GM23338 (cell line): ENCODE data around the gene FKBP5. TPM values are rescaled to one million over a fixed set of nuclear protein-coding genes. Genes with fewer than 3 reads are reported as not detected.

Experiments
- ATAC-seq: fragments of 200-7000 bp; cut with Tn5 transposase; 3 replicates; pipeline ENCODE4 v1.9.1; 2020
- DNase-seq: peaks from one replicate; pipeline ENCODE4 v3.0.0-alpha.2; 2015; ENCODE audit warnings: low spot score
- H2AFZ ChIP-seq: fragments of 200-600 bp; sonication (generic); 2 replicates; pipeline ENCODE4 v1.8.0; 2016; ENCODE audit warnings: antibody characterized with exemption, mild to moderate bottlenecking, moderate library complexity
- H3F3A ChIP-seq: fragments of 200-600 bp; sonication (generic); replicated peaks from 2 replicates; pipeline ENCODE4 v1.8.0; 2017; ENCODE audit warnings: antibody characterized with exemption, mixed run types, low read depth
- H3K27ac ChIP-seq: fragments of 200-600 bp; sonication (generic); 2 replicates; pipeline ENCODE4 v1.6.1; 2016; ENCODE audit warnings: low read depth
- H3K27me3 ChIP-seq: fragments of 200-600 bp; sonication (generic); 2 replicates; pipeline ENCODE4 v1.8.0; 2016; ENCODE audit warnings: mild to moderate bottlenecking, mixed run types, moderate library complexity; ENCODE audit not compliant: insufficient read depth
- H3K36me3 ChIP-seq: fragments of 200-600 bp; sonication (generic); 2 replicates; pipeline ENCODE4 v1.8.0; 2016; ENCODE audit warnings: mild to moderate bottlenecking; ENCODE audit not compliant: insufficient read depth
- H3K4me1 ChIP-seq: fragments of 200-600 bp; sonication (generic); 2 replicates; pipeline ENCODE4 v1.8.0; 2016; ENCODE audit warnings: mild to moderate bottlenecking, moderate library complexity; ENCODE audit not compliant: insufficient read depth
- H3K4me2 ChIP-seq: fragments of 200-600 bp; sonication (generic); 2 replicates; pipeline ENCODE4 v1.7.1; 2017; ENCODE audit warnings: mixed run types
- H3K4me3 ChIP-seq: fragments of 200-600 bp; sonication (generic); 2 replicates; pipeline ENCODE4 v1.6.1; 2016; ENCODE audit warnings: mixed run types
- H3K79me2 ChIP-seq: fragments of 200-600 bp; sonication (generic); replicated peaks from 2 replicates; pipeline ENCODE4 v1.8.0; 2017; ENCODE audit warnings: mild to moderate bottlenecking; ENCODE audit not compliant: insufficient read depth
- H3K9me2 ChIP-seq: fragments of 200-600 bp; sonication (generic); 2 replicates; pipeline ENCODE4 v1.8.0; 2017; ENCODE audit not compliant: insufficient read depth
- H4K20me1 ChIP-seq: fragments of 200-600 bp; sonication (generic); replicated peaks from 2 replicates; pipeline ENCODE4 v1.8.0; 2017; ENCODE audit warnings: mild to moderate bottlenecking; ENCODE audit not compliant: insufficient read depth
- H3K27ac Mint-ChIP-seq: 2 replicates; pipeline ENCODE4 v1.8.0; 2020; ENCODE audit warnings: inconsistent platforms, mild to moderate bottlenecking, moderate library complexity, mixed read lengths
- H3K27me3 Mint-ChIP-seq: 3 replicates; pipeline ENCODE4 v1.8.0; 2022; ENCODE audit warnings: low read depth, mild to moderate bottlenecking, moderate library complexity, mixed read lengths, inconsistent platforms; ENCODE audit not compliant: insufficient read depth, poor library complexity
- H3K36me3 Mint-ChIP-seq: 3 replicates; pipeline ENCODE4 v1.8.0; 2021; ENCODE audit warnings: low read depth, mild to moderate bottlenecking, inconsistent platforms, moderate library complexity, mixed read lengths
- H3K4me1 Mint-ChIP-seq: 3 replicates; pipeline ENCODE4 v1.8.0; 2020; ENCODE audit warnings: mild to moderate bottlenecking, inconsistent platforms, mixed read lengths
- H3K4me3 Mint-ChIP-seq: 3 replicates; pipeline ENCODE4 v1.8.0; 2021; ENCODE audit warnings: moderate library complexity, mild to moderate bottlenecking, inconsistent platforms, mixed read lengths
- H3K9me3 Mint-ChIP-seq: 3 replicates; pipeline ENCODE4 v1.8.0; 2020; ENCODE audit warnings: moderate library complexity, mild to moderate bottlenecking, inconsistent platforms, mixed read lengths
- CREB1 ChIP-seq: fragments of 250-450 bp; sonication (Bioruptor Pico); IDR thresholded peaks from 2 replicates; pipeline ENCODE4 v1.5.0; 2020; ENCODE audit warnings: low read depth, mild to moderate bottlenecking, moderate library complexity
- EZH2 ChIP-seq: fragments of 200-600 bp; sonication (generic); IDR thresholded peaks from one replicate; pipeline ENCODE4 v1.8.0; 2017; ENCODE audit warnings: antibody characterized with exemption, mild to moderate bottlenecking, low read depth; ENCODE audit not compliant: unreplicated experiment
- EZH2phosphoT487 ChIP-seq: fragments of 200-600 bp; sonication (generic); IDR thresholded peaks from one replicate; pipeline ENCODE4 v1.8.1; 2018; ENCODE audit warnings: antibody characterized with exemption; ENCODE audit not compliant: unreplicated experiment
- NANOG ChIP-seq: IDR thresholded peaks from 2 replicates; pipeline ENCODE4 v1.6.1; 2016; ENCODE audit warnings: antibody characterized with exemption, borderline replicate concordance
- STAT1 ChIP-seq: IDR thresholded peaks from one replicate; pipeline ENCODE4 v1.6.1; 2016; ENCODE audit warnings: antibody characterized with exemption; ENCODE audit not compliant: unreplicated experiment
- ZNF114 ChIP-seq: fragments of 250-450 bp; sonication (Bioruptor Pico); IDR thresholded peaks from 2 replicates; pipeline ENCODE4 v1.5.0; 2020; ENCODE audit warnings: mild to moderate bottlenecking, moderate library complexity
- polyA plus RNA-seq: library from polyadenylated mRNA; unstranded; fragments of >200 nt; fragmentation: Nextera tagmentation; extraction: Ambion mirVana; gene quantifications from 2 replicates; pipeline ENCODE4 v1.2.1, GENCODE V29; 2016
- total RNA-seq: library from RNA; depleted of rRNA; stranded (reverse); fragments of >200 nt; shearing (Covaris generic); gene quantifications from 2 replicates; pipeline ENCODE4 v1.2.3, GENCODE V29; 2014
- TF ChIP-seq, protein P1 (sequence below): IDR thresholded peaks from one replicate; pipeline ENCODE4 v1.6.1; 2018; ENCODE audit warnings: antibody characterized with exemption; ENCODE audit not compliant: unreplicated experiment
- TF ChIP-seq, protein P2 (sequence below): IDR thresholded peaks from 2 replicates; pipeline ENCODE4 v1.6.1; 2016; ENCODE audit warnings: antibody characterized with exemption
- TF ChIP-seq, protein P3 (sequence below), 2 experiments: fragments of 200-600 bp in 1 of 2; sonication (generic) in 1 of 2; conservative IDR thresholded peaks; 2 replicates each; pipeline versions ENCODE4 v1.5.1 to v1.6.1; 2016 to 2017; ENCODE audit warnings: antibody characterized with exemption in 2 of 2, low read depth in 2 of 2, mild to moderate bottlenecking in 2 of 2, moderate library complexity in 1 of 2
- TF ChIP-seq, protein P4 (sequence below): fragments of 250-450 bp; sonication (Bioruptor Pico); IDR thresholded peaks from 2 replicates; pipeline ENCODE4 v1.5.0; 2020; ENCODE audit warnings: mild to moderate bottlenecking, moderate library complexity

FKBP5 gene
- total and polyA plus RNA-seq, 2 experiments from 2014 or later: 19.8 to 28.6 TPM

DNA sequence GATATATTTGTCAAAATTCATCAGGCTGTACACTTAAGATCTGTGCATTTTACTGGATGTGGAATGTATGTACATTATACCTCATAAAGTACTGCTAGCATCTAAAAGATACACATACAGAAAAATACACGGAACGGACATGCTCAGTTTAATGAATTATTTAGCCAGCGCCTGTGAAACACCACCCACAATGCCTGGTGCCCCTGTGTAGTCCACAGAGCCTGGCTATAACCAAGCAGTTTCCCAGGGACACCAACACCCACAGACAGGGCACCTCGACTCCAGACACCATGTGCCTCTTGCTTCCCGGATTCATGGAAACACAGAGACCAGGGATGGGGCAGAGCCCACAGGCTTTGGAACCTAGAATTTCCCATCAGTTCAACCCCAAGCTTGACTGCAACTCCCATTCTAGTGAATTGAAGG lies 30.7 kb upstream of the FKBP5 start (continued):
- TF ChIP-seq, protein P1, sequence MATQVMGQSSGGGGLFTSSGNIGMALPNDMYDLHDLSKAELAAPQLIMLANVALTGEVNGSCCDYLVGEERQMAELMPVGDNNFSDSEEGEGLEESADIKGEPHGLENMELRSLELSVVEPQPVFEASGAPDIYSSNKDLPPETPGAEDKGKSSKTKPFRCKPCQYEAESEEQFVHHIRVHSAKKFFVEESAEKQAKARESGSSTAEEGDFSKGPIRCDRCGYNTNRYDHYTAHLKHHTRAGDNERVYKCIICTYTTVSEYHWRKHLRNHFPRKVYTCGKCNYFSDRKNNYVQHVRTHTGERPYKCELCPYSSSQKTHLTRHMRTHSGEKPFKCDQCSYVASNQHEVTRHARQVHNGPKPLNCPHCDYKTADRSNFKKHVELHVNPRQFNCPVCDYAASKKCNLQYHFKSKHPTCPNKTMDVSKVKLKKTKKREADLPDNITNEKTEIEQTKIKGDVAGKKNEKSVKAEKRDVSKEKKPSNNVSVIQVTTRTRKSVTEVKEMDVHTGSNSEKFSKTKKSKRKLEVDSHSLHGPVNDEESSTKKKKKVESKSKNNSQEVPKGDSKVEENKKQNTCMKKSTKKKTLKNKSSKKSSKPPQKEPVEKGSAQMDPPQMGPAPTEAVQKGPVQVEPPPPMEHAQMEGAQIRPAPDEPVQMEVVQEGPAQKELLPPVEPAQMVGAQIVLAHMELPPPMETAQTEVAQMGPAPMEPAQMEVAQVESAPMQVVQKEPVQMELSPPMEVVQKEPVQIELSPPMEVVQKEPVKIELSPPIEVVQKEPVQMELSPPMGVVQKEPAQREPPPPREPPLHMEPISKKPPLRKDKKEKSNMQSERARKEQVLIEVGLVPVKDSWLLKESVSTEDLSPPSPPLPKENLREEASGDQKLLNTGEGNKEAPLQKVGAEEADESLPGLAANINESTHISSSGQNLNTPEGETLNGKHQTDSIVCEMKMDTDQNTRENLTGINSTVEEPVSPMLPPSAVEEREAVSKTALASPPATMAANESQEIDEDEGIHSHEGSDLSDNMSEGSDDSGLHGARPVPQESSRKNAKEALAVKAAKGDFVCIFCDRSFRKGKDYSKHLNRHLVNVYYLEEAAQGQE: no peak

DNA sequence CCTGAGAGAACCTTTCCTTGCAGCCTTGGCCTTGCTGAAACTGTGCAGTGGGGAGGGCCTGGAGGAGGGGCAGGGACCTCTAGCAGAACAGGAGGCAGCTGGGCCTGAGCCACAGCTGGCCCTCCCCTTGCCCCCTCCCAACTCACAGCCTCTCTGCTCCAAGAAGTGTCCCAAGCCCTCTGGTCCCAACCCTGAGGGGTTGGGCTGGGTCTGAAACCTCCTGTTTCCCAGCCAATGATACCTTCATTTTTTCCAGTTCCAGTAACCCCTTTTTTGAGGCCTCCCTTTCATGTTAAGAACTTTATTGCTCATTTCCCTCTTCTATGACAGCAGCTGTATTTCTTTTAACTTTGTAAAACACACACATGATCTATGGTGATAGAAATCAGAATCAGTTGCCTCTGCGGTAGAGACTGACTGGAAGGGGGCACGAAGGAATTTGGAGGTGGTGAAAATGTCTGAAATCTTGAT lies 30.2 kb upstream of the FKBP5 start:
- no peaks in the 10 kb centered on the region for H3K9me3 Mint-ChIP-seq
- TF ChIP-seq STAT1 (no peak), EZH2 (no peak), CREB1 (CRISPR knock-in tag) (no peak), ZNF114 (CRISPR knock-in tag) (no peak), EZH2phosphoT487 (no peak), NANOG (no peak)
- TF ChIP-seq, protein P2, sequence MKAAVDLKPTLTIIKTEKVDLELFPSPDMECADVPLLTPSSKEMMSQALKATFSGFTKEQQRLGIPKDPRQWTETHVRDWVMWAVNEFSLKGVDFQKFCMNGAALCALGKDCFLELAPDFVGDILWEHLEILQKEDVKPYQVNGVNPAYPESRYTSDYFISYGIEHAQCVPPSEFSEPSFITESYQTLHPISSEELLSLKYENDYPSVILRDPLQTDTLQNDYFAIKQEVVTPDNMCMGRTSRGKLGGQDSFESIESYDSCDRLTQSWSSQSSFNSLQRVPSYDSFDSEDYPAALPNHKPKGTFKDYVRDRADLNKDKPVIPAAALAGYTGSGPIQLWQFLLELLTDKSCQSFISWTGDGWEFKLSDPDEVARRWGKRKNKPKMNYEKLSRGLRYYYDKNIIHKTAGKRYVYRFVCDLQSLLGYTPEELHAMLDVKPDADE: no peak
- TF ChIP-seq, protein P3, sequence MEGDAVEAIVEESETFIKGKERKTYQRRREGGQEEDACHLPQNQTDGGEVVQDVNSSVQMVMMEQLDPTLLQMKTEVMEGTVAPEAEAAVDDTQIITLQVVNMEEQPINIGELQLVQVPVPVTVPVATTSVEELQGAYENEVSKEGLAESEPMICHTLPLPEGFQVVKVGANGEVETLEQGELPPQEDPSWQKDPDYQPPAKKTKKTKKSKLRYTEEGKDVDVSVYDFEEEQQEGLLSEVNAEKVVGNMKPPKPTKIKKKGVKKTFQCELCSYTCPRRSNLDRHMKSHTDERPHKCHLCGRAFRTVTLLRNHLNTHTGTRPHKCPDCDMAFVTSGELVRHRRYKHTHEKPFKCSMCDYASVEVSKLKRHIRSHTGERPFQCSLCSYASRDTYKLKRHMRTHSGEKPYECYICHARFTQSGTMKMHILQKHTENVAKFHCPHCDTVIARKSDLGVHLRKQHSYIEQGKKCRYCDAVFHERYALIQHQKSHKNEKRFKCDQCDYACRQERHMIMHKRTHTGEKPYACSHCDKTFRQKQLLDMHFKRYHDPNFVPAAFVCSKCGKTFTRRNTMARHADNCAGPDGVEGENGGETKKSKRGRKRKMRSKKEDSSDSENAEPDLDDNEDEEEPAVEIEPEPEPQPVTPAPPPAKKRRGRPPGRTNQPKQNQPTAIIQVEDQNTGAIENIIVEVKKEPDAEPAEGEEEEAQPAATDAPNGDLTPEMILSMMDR (conservative IDR thresholded peaks at IDR 0.05; ENCODE audit: low read depth in 2 of 2): no peak
- TF ChIP-seq, protein P4, sequence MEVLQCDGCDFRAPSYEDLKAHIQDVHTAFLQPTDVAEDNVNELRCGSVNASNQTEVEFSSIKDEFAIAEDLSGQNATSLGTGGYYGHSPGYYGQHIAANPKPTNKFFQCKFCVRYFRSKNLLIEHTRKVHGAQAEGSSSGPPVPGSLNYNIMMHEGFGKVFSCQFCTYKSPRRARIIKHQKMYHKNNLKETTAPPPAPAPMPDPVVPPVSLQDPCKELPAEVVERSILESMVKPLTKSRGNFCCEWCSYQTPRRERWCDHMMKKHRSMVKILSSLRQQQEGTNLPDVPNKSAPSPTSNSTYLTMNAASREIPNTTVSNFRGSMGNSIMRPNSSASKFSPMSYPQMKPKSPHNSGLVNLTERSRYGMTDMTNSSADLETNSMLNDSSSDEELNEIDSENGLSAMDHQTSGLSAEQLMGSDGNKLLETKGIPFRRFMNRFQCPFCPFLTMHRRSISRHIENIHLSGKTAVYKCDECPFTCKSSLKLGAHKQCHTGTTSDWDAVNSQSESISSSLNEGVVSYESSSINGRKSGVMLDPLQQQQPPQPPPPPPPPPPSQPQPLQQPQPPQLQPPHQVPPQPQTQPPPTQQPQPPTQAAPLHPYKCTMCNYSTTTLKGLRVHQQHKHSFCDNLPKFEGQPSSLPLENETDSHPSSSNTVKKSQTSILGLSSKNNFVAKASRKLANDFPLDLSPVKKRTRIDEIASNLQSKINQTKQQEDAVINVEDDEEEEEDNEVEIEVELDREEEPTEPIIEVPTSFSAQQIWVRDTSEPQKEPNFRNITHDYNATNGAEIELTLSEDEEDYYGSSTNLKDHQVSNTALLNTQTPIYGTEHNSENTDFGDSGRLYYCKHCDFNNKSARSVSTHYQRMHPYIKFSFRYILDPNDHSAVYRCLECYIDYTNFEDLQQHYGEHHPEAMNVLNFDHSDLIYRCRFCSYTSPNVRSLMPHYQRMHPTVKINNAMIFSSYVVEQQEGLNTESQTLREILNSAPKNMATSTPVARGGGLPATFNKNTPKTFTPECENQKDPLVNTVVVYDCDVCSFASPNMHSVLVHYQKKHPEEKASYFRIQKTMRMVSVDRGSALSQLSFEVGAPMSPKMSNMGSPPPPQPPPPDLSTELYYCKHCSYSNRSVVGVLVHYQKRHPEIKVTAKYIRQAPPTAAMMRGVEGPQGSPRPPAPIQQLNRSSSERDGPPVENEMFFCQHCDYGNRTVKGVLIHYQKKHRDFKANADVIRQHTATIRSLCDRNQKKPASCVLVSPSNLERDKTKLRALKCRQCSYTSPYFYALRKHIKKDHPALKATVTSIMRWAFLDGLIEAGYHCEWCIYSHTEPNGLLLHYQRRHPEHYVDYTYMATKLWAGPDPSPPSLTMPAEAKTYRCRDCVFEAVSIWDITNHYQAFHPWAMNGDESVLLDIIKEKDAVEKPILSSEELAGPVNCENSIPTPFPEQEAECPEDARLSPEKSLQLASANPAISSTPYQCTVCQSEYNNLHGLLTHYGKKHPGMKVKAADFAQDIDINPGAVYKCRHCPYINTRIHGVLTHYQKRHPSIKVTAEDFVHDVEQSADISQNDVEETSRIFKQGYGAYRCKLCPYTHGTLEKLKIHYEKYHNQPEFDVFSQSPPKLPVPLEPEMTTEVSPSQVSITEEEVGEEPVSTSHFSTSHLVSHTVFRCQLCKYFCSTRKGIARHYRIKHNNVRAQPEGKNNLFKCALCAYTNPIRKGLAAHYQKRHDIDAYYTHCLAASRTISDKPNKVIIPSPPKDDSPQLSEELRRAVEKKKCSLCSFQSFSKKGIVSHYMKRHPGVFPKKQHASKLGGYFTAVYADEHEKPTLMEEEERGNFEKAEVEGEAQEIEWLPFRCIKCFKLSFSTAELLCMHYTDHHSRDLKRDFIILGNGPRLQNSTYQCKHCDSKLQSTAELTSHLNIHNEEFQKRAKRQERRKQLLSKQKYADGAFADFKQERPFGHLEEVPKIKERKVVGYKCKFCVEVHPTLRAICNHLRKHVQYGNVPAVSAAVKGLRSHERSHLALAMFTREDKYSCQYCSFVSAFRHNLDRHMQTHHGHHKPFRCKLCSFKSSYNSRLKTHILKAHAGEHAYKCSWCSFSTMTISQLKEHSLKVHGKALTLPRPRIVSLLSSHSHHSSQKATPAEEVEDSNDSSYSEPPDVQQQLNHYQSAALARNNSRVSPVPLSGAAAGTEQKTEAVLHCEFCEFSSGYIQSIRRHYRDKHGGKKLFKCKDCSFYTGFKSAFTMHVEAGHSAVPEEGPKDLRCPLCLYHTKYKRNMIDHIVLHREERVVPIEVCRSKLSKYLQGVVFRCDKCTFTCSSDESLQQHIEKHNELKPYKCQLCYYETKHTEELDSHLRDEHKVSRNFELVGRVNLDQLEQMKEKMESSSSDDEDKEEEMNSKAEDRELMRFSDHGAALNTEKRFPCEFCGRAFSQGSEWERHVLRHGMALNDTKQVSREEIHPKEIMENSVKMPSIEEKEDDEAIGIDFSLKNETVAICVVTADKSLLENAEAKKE (CRISPR knock-in tag): no peak

More for the DNA sequence above, 30.2 kb upstream of the FKBP5 start:
- H3K4me3 ChIP-seq: no peak overlapping the region
- H2AFZ ChIP-seq: peak overlapping the region; percentile 48
- peaks cover 40% of the 10 kb centered on the region for H3K4me1 ChIP-seq
- peak overlapping the region; percentile 82 for H3K27ac ChIP-seq
- peaks cover 25% of the 10 kb centered on the region for H3F3A ChIP-seq
- ATAC-seq (peak; percentile 16), DNase-seq (no peak)
- no peaks in the 10 kb centered on the region for H3K36me3 ChIP-seq
- H3K9me2 ChIP-seq: no peaks in the 10 kb centered on the region
- Mint-ChIP-seq H3K27ac (0 out of 2 replicates have a peak overlapping the region, but pooled peaks have one; percentile 15), H3K4me3 (peak overlapping the region; percentile 8; the same call in 1 of the 3 replicates), H3K36me3 (no peaks in the 10 kb centered on the region), H3K27me3 (peaks cover 28% of the 10 kb centered on the region), H3K4me1 (peaks cover 52% of the 10 kb centered on the region)
- no peaks in the 10 kb centered on the region for H4K20me1 ChIP-seq
- H3K27me3 ChIP-seq: no peaks in the 10 kb centered on the region
- H3K79me2 ChIP-seq: no peaks in the 10 kb centered on the region
- H3K4me2 ChIP-seq: peak overlapping the region; percentile 53
